Measurements from ENCODE around the gene SMYD2.
"Not testable (repeated sequence)": the region's sequence is repeated elsewhere in the genome, so short reads cannot be mapped to it uniquely, and the experiment has no call there.

SMYD2 gene

GRCh38 chr1:214271995-214272731 lies 8.8 kb upstream of the SMYD2 start:
- DNase-seq (ENCODE audit: low read depth) = no peak

GRCh38 chr1:214272964-214273533 lies 7.9 kb upstream of the SMYD2 start:
- DNase-seq (ENCODE audit: low read depth) = no peak

- DNase-seq (ENCODE audit: low read depth) = not testable (repeated sequence)
Measured at GRCh38 chr1:214275700-214276099, 5.3 kb upstream of the SMYD2 start.

GRCh38 chr1:214276786-214277185 lies 4.2 kb upstream of the SMYD2 start:
- no peak for DNase-seq (ENCODE audit: low read depth)

- DNase-seq (ENCODE audit: low read depth) = no peak
Measured at GRCh38 chr1:214277704-214278635, 3.0 kb upstream of the SMYD2 start.

GRCh38 chr1:214280386-214281020 lies 456 bp upstream of the SMYD2 start:
- no peak for DNase-seq (ENCODE audit: low read depth)

GRCh38 chr1:214281720-214282629 lies 1.0 kb downstream of the SMYD2 start:
- no peak for DNase-seq (ENCODE audit: low read depth)

GRCh38 chr1:214282630-214283242 lies 1.8 kb downstream of the SMYD2 start:
- no peak for DNase-seq (ENCODE audit: low read depth)

GRCh38 chr1:214285610-214286440 lies 4.9 kb downstream of the SMYD2 start:
- no peak for DNase-seq (ENCODE audit: low read depth)

GRCh38 chr1:214287884-214288283 lies 6.9 kb downstream of the SMYD2 start:
- no peak for DNase-seq (ENCODE audit: low read depth)

- no peak for DNase-seq (ENCODE audit: low read depth)
Measured at GRCh38 chr1:214289574-214290272, 8.8 kb downstream of the SMYD2 start.

GRCh38 chr1:214290424-214291037 lies 9.6 kb downstream of the SMYD2 start:
- no peak for DNase-seq (ENCODE audit: low read depth)

GRCh38 chr1:214292322-214292721 lies 11.4 kb downstream of the SMYD2 start:
- no peak for DNase-seq (ENCODE audit: low read depth)

- DNase-seq (ENCODE audit: low read depth) = no peak
Measured at GRCh38 chr1:214295934-214296333, 15.0 kb downstream of the SMYD2 start.

- DNase-seq (ENCODE audit: low read depth) = no peak
Measured at GRCh38 chr1:214296860-214297745, 16.1 kb downstream of the SMYD2 start.

GRCh38 chr1:214300149-214300780 lies 19.3 kb downstream of the SMYD2 start:
- DNase-seq (ENCODE audit: low read depth) = no peak

- DNase-seq (ENCODE audit: low read depth) = no peak
Measured at GRCh38 chr1:214301526-214301925, 20.6 kb downstream of the SMYD2 start.
